Mucosa of descending colon (tissue), 3 donors: ENCODE results near the gene ZNF423. TPM values are rescaled to one million over a fixed set of nuclear protein-coding genes. Genes with fewer than 3 reads are reported as not detected.
A peak's percentile ranks its signal among the peaks of the same experiment; 100 is the strongest.

Experiments used
- ATAC-seq: fragments of 200-7000 bp; cut with Tn5 transposase; one replicate; pipeline ENCODE4 v1.9.1; 2020; ENCODE audit warnings: mild to moderate bottlenecking, moderate library complexity
- DNase-seq, 3 donors: peaks; one replicate each; pipeline ENCODE4 v3.0.0-alpha.2; 2020
- H3K36me3 ChIP-seq: fragments of 200-600 bp; one replicate; pipeline ENCODE4 v1.8.0; 2021; ENCODE audit warnings: low read depth, mild to moderate bottlenecking
- H3K4me1 ChIP-seq: fragments of 200-600 bp; one replicate; pipeline ENCODE4 v1.8.0; 2021; ENCODE audit warnings: low read depth, mild to moderate bottlenecking
- H3K4me3 ChIP-seq: fragments of 200-600 bp; one replicate; pipeline ENCODE4 v1.8.0; 2021; ENCODE audit warnings: mild to moderate bottlenecking
- H3K9me3 ChIP-seq: fragments of 200-600 bp; one replicate; pipeline ENCODE4 v1.8.0; 2021; ENCODE audit warnings: mild to moderate bottlenecking
- CTCF ChIP-seq: fragments of 200-600 bp; IDR thresholded peaks from one replicate; pipeline ENCODE4 v1.8.0; 2022; ENCODE audit warnings: antibody characterized with exemption, mild to moderate bottlenecking
- intact Hi-C, 2 donors: fragments of 100-400 bp; cut with DNase I in 1 of 2; cut with micrococcal nuclease in 1 of 2; formaldehyde crosslinking; loops; one replicate each; pipeline versions ENCODE4 v1.11.0 to v1.11.1; 2022; cut with DNase I, micrococcal nuclease
- total RNA-seq, 3 donors: library from RNA; stranded (reverse); fragmentation: NEBNext Ultra II Directional in 2 of 3; extraction: Animal tissue kit (Norgen Biotek cat#: 25700) in 2 of 3; gene quantifications; one replicate each; pipeline versions ENCODE4 v1.2.1 to v1.2.4, GENCODE V29; 2021 to 2023
- donor health status: DM: no; HTN: no; CAD: no; lungs with moderate emphysema.
- donor health status: DM: no; HTN: no; CAD: no.
- donor health status: DM: no; HTN: yes; CAD: no.

ZNF423 gene
- total RNA-seq, 3 donors from 2014 or later: 6.7 to 11.6 (median 11.0) TPM

GRCh38 chr16:49489686-49490320 is 366.1 kb downstream of the ZNF423 start:
- ATAC-seq (no peak), DNase-seq (peak in 1 of 3 donors; percentile 26)
- intact Hi-C loops: no loop called here
- TF ChIP-seq CTCF: no peak
- no peaks in the 10 kb centered on the region for H3K36me3 ChIP-seq
- H3K9me3 ChIP-seq: no peaks in the 10 kb centered on the region
- no peaks in the 10 kb centered on the region for H3K4me1 ChIP-seq
- no peak overlapping the region for H3K4me3 ChIP-seq

DNA sequence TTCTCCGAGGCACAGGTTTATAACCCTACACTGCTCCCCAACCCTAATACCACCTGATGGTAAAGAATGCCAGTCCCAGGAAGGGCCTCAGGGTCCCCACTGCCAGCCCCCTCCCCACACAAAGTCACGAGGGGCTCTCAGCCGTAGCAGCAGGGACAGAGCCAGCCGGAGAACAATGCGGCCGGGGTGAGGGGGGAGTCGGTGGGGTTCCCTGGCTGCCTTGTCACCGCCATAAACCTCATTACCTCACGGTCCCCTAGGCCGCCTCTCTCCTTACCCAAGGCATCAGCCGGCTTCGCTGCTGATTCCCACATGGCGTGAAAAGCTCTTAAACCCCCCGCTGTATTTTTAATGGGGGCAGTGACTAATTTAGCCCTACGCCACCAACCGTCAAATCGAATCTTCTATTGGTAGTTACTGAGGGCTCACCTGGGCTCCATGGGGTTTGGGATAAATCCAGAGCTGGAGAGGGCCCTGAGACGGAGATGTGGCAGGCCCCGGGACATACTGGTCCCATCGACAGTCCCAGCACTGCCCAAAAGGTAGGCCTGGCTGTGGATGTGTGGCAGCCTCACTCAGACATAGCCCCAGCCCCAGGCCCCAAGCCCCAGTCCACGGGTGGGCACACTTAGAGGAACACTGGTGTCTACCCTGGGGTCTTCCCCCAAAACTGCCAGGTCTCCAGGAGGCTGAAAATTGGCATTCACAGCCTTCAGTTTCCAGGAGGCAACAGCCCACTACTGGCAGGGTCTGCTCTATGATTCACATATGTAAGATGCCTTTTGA is 367.0 kb downstream of the ZNF423 start:
- Histone ChIP-seq H3K4me3 (no peak overlapping the region), H3K36me3 (no peaks in the 10 kb centered on the region), H3K4me1 (peaks cover under 1% of the 10 kb centered on the region), H3K9me3 (no peaks in the 10 kb centered on the region)
- TF ChIP-seq CTCF: no peak
- intact Hi-C loops: no loop called here
- no peak for ATAC-seq
- DNase-seq: peak in 1 of 3 donors; percentile 24

DNA sequence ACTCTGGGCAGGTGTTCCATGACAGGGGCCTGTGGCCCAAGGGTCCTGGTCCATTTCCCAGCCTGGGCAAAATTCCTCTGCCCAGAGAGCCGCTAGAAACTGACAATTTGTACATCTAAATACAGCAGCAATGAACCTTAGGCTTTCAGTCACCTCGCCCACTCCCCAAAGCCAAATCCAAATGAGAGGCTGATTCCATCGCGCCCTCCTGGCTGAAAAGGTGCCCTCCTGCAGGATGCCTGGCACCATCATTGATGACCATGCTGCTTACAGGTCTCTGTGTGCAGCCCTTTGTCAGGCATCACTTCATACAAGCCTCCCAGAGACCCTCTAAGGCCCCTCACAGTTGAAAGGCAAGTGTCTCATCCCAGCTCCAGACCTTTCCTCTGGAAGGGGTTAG is 367.6 kb downstream of the ZNF423 start:
- H3K36me3 ChIP-seq: no peaks in the 10 kb centered on the region
- intact Hi-C loops: no loop called here
- DNase-seq: no peak
- no peak for ATAC-seq
- H3K4me3 ChIP-seq: no peak overlapping the region
- no peak for TF ChIP-seq CTCF
- no peaks in the 10 kb centered on the region for H3K9me3 ChIP-seq
- peaks cover 4% of the 10 kb centered on the region for H3K4me1 ChIP-seq

GRCh38 chr16:49487746-49488145 is 368.2 kb downstream of the ZNF423 start:
- H3K4me3 ChIP-seq: no peak overlapping the region
- intact Hi-C loops: no loop called here
- no peaks in the 10 kb centered on the region for H3K9me3 ChIP-seq
- H3K4me1 ChIP-seq: peaks cover 4% of the 10 kb centered on the region
- no peak for ATAC-seq
- DNase-seq: peak in 1 of 3 donors; percentile 20
- no peak for TF ChIP-seq CTCF
- no peaks in the 10 kb centered on the region for H3K36me3 ChIP-seq

- Histone ChIP-seq H3K4me3 (no peak overlapping the region), H3K9me3 (no peaks in the 10 kb centered on the region), H3K4me1 (peaks cover 4% of the 10 kb centered on the region), H3K36me3 (no peaks in the 10 kb centered on the region)
- intact Hi-C loops: no loop called here
- DNase-seq (no peak), ATAC-seq (no peak)
- no peak for TF ChIP-seq CTCF
Measured at GRCh38 chr16:49486400-49486799, 369.5 kb downstream of the ZNF423 start.
